Activated CD4-positive, alpha-beta T cell treated with anti-CD3 and anti-CD28 coated beads, Interleukin-2, amount 10 ng/mL, durations not matched to agents 7 days and 5 days (primary cell): ENCODE measurements around the gene KCTD8. TPM values are rescaled to one million over a fixed set of nuclear protein-coding genes. Genes with fewer than 3 reads are reported as not detected.
"Not testable (repeated sequence)": the region's sequence is repeated elsewhere in the genome, so short reads cannot be mapped to it uniquely, and the experiment has no call there.

Source experiments
- CTCF ChIA-PET: fragments of 350-600 bp; sonication (Branson Sonifier 250); formaldehyde crosslinking; loops from one replicate; lab custom pipeline; 2021; ENCODE audit warnings: antibody characterized with exemption; lab: Charles Lee
- POLR2A ChIA-PET: fragments of 350-600 bp; sonication (Branson Sonifier 250); formaldehyde crosslinking; loops from one replicate; lab custom pipeline; 2021; ENCODE audit warnings: antibody characterized with exemption; lab: Charles Lee
- DNase-seq: peaks from one replicate; pipeline ENCODE4 v3.0.0-alpha.2; 2020
- H3K27ac Mint-ChIP-seq: one replicate; pipeline ENCODE4 v1.8.0; 2021; ENCODE audit warnings: mild to moderate bottlenecking, moderate library complexity, mixed read lengths
- H3K27me3 Mint-ChIP-seq: one replicate; pipeline ENCODE4 v1.8.0; 2021; ENCODE audit warnings: mixed read lengths
- H3K36me3 Mint-ChIP-seq: one replicate; pipeline ENCODE4 v1.8.0; 2021; ENCODE audit warnings: low read depth, mixed read lengths
- H3K4me1 Mint-ChIP-seq: one replicate; pipeline ENCODE4 v1.8.0; 2021; ENCODE audit warnings: mixed read lengths
- H3K4me3 Mint-ChIP-seq: one replicate; pipeline ENCODE4 v1.8.0; 2021; ENCODE audit warnings: mild to moderate bottlenecking, moderate library complexity, mixed read lengths
- H3K9me3 Mint-ChIP-seq: one replicate; pipeline ENCODE4 v1.8.0; 2021; ENCODE audit warnings: mixed read lengths
- total RNA-seq, 2 experiments: library from RNA; stranded (reverse); gene quantifications; one replicate each; pipeline ENCODE4 v1.2.3, GENCODE V29; 2021

Gene KCTD8
- total RNA-seq, 2 experiments from 2014 or later = not detected

DNA sequence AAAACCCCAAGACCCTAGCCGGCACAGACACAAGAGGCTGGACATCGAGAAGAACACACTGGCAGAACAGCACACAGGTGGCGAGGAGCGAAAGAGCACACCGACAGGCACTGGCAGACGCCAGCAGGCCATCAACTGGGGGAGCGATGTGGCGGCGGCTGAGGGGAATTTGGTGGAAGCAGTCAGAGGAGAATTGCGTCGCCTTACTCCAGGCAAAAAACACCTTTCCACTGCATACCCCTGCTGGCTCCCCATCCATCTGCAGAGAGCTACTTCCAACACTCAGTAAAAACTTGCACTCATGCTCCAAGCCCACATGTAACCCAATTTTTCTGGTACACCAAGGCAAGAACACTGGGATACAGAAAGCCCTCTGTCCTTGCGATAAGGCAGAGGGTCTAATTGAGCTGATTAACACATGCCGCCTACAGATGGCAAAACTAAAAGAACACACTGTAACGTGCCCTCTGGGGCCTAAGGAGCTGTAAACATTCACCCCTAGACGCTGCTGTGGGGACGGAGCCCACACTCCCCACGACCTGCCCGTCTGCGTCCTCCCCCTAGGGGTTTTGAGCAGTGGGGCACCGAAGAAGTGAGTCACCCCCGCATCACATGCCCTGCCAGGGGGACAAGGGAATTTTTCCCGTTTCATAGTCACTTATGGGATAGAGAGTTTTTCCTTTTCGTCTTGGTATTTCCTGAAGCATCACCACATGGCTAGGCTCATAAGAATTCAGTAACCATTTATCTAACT lies 262.3 kb downstream of the KCTD8 start:
- ChIA-PET CTCF (no interaction called here), POLR2A (no interaction called here)
- H3K36me3 Mint-ChIP-seq = no peaks in the 10 kb centered on the region

DNA sequence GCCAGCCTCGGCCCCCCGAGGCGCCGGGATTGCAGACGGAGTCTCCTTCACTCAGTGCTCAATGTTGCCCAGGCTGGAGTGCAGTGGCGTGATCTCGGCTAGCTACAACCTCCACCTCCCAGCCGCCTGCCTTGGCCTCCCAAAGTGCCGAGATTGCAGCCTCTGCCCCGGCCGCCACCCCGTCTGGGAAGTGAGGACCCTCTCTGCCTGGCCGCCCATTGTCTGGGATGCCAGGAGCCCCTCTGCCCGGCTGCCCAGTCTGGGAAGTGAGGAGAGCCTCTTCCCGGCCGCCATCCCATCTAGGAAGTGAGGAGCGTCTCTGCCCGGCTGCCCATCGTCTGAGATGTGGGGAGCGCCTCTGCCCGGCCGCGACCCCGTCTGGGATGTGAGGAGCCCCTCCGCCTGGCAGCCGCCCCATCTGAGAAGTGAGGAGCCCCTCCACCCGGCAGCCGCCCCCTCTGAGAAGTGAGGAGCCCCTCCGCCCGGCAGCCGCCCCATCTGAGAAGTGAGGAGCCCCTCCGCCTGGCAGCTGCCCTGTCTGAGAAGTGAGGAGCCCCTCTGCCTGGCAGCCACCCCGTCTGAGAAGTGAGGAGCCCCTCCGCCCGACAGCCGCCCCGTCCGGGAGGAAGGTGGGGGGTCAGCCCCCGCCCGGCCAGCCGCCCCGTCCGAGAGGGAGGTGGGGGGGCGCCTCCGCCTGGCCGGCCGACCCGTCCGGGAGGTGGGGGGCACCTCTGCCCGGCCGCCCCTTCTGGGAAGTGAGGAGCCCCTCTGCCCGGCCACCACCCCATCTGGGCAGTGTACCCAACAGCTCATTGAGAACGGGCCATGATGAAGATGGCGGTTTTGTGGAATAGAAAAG lies 266.9 kb downstream of the KCTD8 start:
- CTCF ChIA-PET, H3K4me3 Mint-ChIP-seq, H3K4me1 Mint-ChIP-seq, H3K27ac Mint-ChIP-seq, H3K36me3 Mint-ChIP-seq, POLR2A ChIA-PET, H3K9me3 Mint-ChIP-seq, DNase-seq, H3K27me3 Mint-ChIP-seq: not testable (repeated sequence)

More for the DNA sequence above, 262.3 kb downstream of the KCTD8 start:
- no peak for DNase-seq
- no peak overlapping the region for H3K27ac Mint-ChIP-seq
- H3K27me3 Mint-ChIP-seq = no peaks in the 10 kb centered on the region
- H3K9me3 Mint-ChIP-seq = no peaks in the 10 kb centered on the region
- no peak overlapping the region for H3K4me3 Mint-ChIP-seq
- H3K4me1 Mint-ChIP-seq = no peaks in the 10 kb centered on the region

DNA sequence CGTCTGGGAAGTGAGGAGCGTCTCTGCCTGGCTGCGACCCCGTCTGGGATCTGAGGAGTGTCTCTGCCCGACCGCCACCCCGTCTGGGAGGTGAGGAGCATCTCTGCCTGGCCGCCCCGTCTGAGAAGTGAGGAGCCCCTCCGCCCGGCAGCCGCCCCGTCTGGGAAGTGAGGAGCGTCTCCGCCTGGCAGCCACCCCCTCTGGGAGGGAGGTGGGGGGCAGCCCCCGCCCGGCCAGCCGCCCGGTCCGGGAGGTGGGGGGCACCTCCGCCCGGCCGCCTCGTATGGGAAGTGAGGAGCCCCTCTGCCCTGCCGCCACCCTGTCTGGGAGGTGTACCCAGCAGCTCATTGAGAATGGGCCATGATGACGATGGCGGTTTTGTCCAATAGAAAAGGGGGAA lies 280.8 kb downstream of the KCTD8 start:
- H3K27me3 Mint-ChIP-seq, H3K4me3 Mint-ChIP-seq, H3K4me1 Mint-ChIP-seq, H3K36me3 Mint-ChIP-seq, H3K27ac Mint-ChIP-seq, H3K9me3 Mint-ChIP-seq, DNase-seq, POLR2A ChIA-PET, CTCF ChIA-PET: not testable (repeated sequence)

DNA sequence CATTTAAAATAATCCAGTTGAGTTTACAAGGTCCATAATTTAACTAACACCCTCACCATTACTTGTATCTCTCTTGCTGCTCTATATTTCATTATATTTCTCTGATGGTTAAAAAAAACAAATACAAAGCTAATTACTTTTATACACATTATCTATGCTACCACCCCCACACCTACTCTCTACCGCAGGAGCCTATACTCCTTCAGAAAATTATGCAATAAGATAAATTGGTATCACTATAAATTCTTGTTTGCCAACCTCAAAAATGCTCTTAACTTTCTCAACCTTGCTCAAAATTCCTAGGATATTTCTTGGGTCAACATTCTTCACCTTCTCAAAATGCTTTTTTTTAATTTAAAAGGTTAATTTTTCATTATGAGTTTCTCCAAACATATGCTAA lies 282.7 kb downstream of the KCTD8 start:
- no peak overlapping the region for H3K4me3 Mint-ChIP-seq
- H3K36me3 Mint-ChIP-seq = no peaks in the 10 kb centered on the region
- no peak overlapping the region for H3K27ac Mint-ChIP-seq
- CTCF ChIA-PET = no interaction called here
- DNase-seq = no peak
- no peaks in the 10 kb centered on the region for H3K9me3 Mint-ChIP-seq
- H3K27me3 Mint-ChIP-seq = no peaks in the 10 kb centered on the region
- POLR2A ChIA-PET = no interaction called here
- no peaks in the 10 kb centered on the region for H3K4me1 Mint-ChIP-seq

DNA sequence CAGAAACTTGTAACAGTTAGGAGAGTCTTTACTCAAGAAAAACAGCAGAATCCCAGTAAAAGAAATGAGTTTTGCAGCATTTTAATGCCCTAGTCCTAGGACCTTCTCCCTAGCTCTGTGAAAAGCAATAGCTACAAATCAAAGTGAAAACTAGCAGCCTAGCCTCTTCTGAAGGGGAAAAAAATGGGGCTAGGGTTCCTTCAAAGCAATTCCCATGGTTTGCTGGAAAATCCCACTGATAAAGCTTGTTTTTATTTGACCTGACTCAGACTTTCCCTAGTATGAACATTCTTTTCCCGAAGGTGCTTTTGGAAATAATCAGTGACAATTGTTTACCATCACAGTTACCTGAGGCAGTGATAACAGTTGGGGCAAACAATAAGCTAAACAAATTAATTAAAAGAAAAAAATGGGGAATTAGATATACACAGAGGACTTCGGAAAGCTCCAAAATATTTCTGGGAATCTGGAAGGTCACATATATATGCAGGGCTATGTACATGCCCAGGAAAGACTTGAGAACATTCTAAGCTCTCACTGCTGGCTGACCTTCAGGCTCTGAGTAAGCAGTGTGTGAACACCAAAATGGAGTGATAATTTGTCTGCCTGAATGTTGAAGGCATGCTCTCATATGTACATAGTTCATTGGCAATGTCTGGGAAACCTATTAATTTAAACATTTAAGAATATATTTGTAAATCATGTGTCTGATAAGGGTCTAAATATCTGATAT lies 285.9 kb downstream of the KCTD8 start:
- no peaks in the 10 kb centered on the region for H3K36me3 Mint-ChIP-seq
- no peak overlapping the region for H3K27ac Mint-ChIP-seq
- DNase-seq = no peak
- CTCF ChIA-PET = no interaction called here
- H3K4me3 Mint-ChIP-seq = no peak overlapping the region
- no peaks in the 10 kb centered on the region for H3K27me3 Mint-ChIP-seq
- POLR2A ChIA-PET = no interaction called here
- H3K9me3 Mint-ChIP-seq = no peaks in the 10 kb centered on the region
- H3K4me1 Mint-ChIP-seq = no peaks in the 10 kb centered on the region

DNA sequence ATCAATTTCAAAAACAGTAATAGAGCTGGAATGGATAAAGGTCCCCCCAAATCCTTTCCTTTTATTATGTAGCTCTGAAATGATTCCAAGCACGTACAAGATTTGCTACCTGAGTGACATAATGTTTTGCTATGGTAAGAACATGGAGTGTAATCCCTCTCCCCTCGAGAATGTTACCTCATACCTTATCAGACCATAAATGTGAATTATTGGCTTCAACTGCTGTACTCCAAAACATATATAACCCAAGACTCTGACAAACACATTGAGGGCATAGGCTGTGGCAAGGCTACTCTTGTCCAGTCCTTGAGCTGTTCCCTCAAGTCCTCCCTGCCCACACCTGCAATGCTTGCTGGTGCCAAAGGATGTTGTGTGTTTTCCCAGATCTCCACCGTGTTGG lies 286.9 kb downstream of the KCTD8 start:
- Mint-ChIP-seq H3K36me3 (no peaks in the 10 kb centered on the region), H3K27ac (no peak overlapping the region), H3K27me3 (no peaks in the 10 kb centered on the region), H3K9me3 (no peaks in the 10 kb centered on the region), H3K4me3 (no peak overlapping the region), H3K4me1 (no peaks in the 10 kb centered on the region)
- ChIA-PET CTCF (no interaction called here), POLR2A (no interaction called here)
- no peak for DNase-seq

DNA sequence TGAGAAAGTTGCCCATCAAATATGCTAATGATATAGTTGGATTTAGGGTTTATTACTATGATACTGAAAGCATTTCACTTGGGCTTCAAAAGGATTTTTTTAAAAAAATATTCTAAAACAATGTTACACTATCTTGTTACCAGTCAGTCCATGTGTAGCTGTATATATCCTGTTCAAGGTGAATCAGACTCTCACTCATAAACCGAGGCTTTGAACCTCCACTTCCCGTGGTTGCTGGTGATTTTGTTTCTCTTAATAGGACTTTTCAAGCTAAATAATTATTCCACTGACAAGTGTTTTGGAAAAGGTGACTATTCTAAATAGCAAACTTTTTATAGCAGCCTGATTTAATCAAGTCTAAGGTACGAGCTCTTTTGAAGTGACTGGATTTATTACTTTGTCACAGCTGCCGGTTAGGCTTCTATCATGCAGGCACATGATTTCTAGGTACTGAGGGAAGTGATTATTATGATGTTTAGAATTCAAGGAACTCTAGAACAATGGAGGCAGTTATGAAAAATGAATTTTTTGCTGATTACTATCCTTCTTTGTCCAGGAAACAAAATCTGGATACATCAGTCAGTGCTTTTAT lies 287.7 kb downstream of the KCTD8 start:
- CTCF ChIA-PET = no interaction called here
- H3K9me3 Mint-ChIP-seq = no peaks in the 10 kb centered on the region
- H3K36me3 Mint-ChIP-seq = no peaks in the 10 kb centered on the region
- DNase-seq = no peak
- no peak overlapping the region for H3K27ac Mint-ChIP-seq
- no peak overlapping the region for H3K4me3 Mint-ChIP-seq
- H3K27me3 Mint-ChIP-seq = no peaks in the 10 kb centered on the region
- POLR2A ChIA-PET = no interaction called here
- H3K4me1 Mint-ChIP-seq = no peaks in the 10 kb centered on the region

DNA sequence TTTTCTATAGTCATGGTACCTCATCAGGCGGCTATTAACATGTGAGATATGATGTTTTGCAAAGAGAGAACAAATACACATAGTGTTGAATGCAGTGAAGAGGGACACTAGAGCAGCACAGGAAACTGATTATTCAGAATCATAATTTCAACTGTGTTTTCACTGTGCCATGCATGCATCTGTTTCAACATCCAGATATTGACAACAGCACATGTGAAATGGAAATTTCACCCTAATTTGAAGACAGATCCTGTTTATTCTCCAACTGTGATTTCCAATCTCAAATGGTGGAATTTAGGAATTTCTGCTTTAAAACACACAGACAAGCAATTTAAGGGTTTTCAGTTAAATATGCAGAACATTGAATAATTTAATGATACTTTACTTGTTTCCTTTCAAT lies 288.6 kb downstream of the KCTD8 start:
- Mint-ChIP-seq H3K27me3 (no peaks in the 10 kb centered on the region), H3K27ac (no peak overlapping the region), H3K36me3 (no peaks in the 10 kb centered on the region), H3K4me1 (no peaks in the 10 kb centered on the region), H3K4me3 (no peak overlapping the region), H3K9me3 (no peaks in the 10 kb centered on the region)
- ChIA-PET POLR2A (no interaction called here), CTCF (no interaction called here)
- DNase-seq = no peak

DNA sequence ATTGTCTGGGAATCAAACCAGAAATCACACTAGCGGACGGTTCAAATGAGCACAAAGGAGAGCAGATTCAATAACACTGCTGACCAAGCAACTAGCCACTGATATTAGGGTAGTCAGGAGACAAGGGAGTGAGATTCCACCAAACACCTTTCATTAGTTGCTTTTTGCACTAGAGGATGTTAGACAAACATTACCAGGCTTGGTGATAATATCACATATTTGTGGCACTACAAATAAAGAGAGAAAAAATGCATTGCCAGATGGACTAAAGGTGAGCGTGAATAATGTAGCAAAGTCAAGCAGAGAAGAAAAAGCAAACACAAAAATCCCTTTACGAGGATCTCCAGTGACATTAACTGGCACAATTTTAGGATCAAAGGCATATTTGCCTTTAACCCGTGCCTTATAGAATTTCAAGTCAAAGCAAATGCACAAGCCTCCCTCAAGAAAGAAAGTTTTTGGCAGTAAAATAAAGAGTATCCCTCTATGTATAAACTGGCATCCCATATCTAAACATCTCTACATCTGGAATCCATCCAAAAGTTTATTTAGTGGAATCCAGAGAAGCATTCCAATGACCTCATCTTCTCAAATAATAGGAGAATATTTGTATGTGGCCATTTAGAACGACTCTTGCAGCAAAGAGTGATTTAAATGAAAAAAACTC lies 290.9 kb downstream of the KCTD8 start:
- no peaks in the 10 kb centered on the region for H3K9me3 Mint-ChIP-seq
- no peaks in the 10 kb centered on the region for H3K36me3 Mint-ChIP-seq
- ChIA-PET CTCF (no interaction called here), POLR2A (no interaction called here)
- no peak overlapping the region for H3K27ac Mint-ChIP-seq
- H3K4me1 Mint-ChIP-seq = no peaks in the 10 kb centered on the region
- no peaks in the 10 kb centered on the region for H3K27me3 Mint-ChIP-seq
- H3K4me3 Mint-ChIP-seq = no peak overlapping the region
- no peak for DNase-seq

DNA sequence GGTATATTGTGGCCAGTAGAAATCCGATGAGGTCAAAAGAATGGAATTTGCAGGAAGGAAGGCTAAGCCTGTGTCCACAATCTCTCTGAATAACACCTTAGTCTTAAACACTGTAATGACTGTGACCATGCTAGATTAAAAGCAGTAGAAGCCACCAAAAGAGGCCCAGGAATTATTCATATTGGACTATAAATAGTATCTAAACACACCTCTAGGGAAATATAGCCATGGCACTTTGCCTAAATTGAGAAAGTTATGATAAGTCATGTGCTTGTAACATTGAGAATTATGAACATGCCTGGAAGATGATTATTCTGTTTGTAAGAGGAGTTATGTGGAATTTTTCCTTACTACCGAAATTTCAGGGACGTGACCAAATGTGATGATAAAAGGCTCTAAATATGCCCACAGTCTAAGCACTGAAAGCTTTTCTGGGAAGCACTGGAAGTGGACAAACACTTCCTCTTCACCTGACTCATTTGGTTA lies 298.5 kb downstream of the KCTD8 start:
- H3K4me3 Mint-ChIP-seq = no peak overlapping the region
- DNase-seq = no peak
- H3K27me3 Mint-ChIP-seq = no peaks in the 10 kb centered on the region
- H3K36me3 Mint-ChIP-seq = no peaks in the 10 kb centered on the region
- ChIA-PET POLR2A (no interaction called here), CTCF (no interaction called here)
- H3K9me3 Mint-ChIP-seq = peaks cover 8% of the 10 kb centered on the region
- H3K27ac Mint-ChIP-seq = no peak overlapping the region
- no peaks in the 10 kb centered on the region for H3K4me1 Mint-ChIP-seq

DNA sequence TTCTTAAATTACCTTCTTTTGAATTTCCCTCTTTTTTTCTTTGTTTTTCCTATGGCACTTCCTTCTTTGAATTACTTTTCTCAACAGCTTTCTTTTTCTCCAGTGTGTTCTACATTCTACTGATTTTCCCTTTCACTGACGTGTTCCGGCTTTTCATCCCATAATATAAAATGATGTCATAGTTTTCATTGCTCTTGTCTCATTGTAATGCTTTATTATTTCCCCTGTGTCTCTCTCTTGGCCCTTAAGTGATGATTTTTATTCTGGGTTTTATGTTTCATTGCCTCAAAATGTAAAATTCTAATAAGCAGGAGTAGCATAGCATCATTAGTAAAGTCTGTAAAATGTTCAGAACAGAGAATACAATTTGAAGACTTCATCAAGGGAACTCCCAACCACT lies 299.3 kb downstream of the KCTD8 start:
- Mint-ChIP-seq H3K27me3 (no peaks in the 10 kb centered on the region), H3K4me3 (no peak overlapping the region), H3K36me3 (no peaks in the 10 kb centered on the region), H3K27ac (no peak overlapping the region), H3K9me3 (peaks cover 8% of the 10 kb centered on the region), H3K4me1 (no peaks in the 10 kb centered on the region)
- POLR2A ChIA-PET = no interaction called here
- DNase-seq = no peak
- CTCF ChIA-PET = no interaction called here

DNA sequence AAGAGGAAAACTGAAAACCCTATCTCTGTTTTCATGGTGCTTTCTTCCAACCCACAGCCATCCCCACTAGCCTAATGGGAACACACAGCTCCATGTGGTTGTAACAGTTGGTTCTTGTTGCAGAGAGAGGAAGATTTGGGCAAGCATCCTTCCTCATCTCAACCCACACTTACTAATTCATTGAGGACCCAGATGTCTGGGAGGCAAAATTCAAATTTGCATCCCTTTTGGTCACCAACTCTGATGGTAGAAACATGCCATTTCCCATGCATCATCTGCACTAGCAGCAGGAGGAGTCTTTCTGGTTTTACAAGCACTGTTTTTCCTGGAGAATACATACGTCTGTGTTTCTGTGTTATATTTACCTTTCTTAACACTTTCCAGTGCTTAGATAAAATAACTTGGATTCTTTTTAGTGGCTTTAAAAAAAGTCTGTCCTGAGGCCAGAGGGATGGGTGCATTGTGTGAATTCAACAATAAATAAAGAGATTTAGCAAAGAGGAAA lies 301.0 kb downstream of the KCTD8 start:
- Mint-ChIP-seq H3K9me3 (peaks cover 8% of the 10 kb centered on the region), H3K4me3 (no peak overlapping the region), H3K27ac (no peak overlapping the region), H3K36me3 (no peaks in the 10 kb centered on the region), H3K27me3 (no peaks in the 10 kb centered on the region), H3K4me1 (no peaks in the 10 kb centered on the region)
- no peak for DNase-seq
- CTCF ChIA-PET = no interaction called here
- POLR2A ChIA-PET = no interaction called here
